HepG2 (cell line): ENCODE results near the gene NAGS. TPM values are rescaled to one million over a fixed set of nuclear protein-coding genes. Genes with fewer than 3 reads are reported as not detected.

Source experiments
- ARNT2 ChIP-seq: sonication (generic); formaldehyde crosslinking; IDR thresholded peaks from 2 replicates; pipeline ENCODE4 v1.8.0; 2022; ENCODE audit warnings: mild to moderate bottlenecking, low read depth, missing genetic modification reagents, moderate library complexity
- BHLHE40 ChIP-seq: IDR thresholded peaks from 2 replicates; pipeline ENCODE4 v1.6.1; 2011; ENCODE audit warnings: low read length, improper control_type of control experiment
- DRAP1 ChIP-seq: IDR thresholded peaks from 2 replicates; pipeline ENCODE4 v1.6.1; 2016; ENCODE audit warnings: missing genetic modification reagents, missing compliant biosample characterization
- EED ChIP-seq: sonication (generic); formaldehyde crosslinking; IDR thresholded peaks from 2 replicates; pipeline ENCODE4 v1.5.0; 2020; ENCODE audit warnings: mild to moderate bottlenecking, missing genetic modification reagents
- KDM2A ChIP-seq: sonication (generic); formaldehyde crosslinking; IDR thresholded peaks from 2 replicates; pipeline ENCODE4 v1.4.0; 2020; ENCODE audit warnings: low read depth, missing genetic modification reagents, borderline replicate concordance
- MAFG ChIP-seq: sonication (generic); formaldehyde crosslinking; IDR thresholded peaks from 2 replicates; pipeline ENCODE4 v1.5.1; 2020; ENCODE audit warnings: mild to moderate bottlenecking, missing genetic modification reagents
- MED8 ChIP-seq: sonication (generic); formaldehyde crosslinking; IDR thresholded peaks from 2 replicates; pipeline ENCODE4 v1.8.1; 2023; ENCODE audit warnings: mild to moderate bottlenecking, missing genetic modification reagents; ENCODE audit not compliant: insufficient replicate concordance
- MXD1 ChIP-seq: sonication (generic); formaldehyde crosslinking; IDR thresholded peaks from 2 replicates; pipeline ENCODE4 v1.4.0; 2020; ENCODE audit warnings: mild to moderate bottlenecking, missing genetic modification reagents
- NR2F1 ChIP-seq, 2 experiments: fragments of 450-650 bp in 1 of 2; formaldehyde crosslinking in 1 of 2; IDR thresholded peaks; 2 replicates each; pipeline versions ENCODE4 v1.5.0 to v1.6.1; 2016 to 2020; ENCODE audit warnings: mild to moderate bottlenecking in 1 of 2, missing compliant biosample characterization in 1 of 2, missing genetic modification reagents in 1 of 2, moderate library complexity in 1 of 2
- NRL ChIP-seq: sonication (generic); formaldehyde crosslinking; IDR thresholded peaks from 2 replicates; pipeline ENCODE4 v1.5.0; 2020; ENCODE audit warnings: missing genetic modification reagents, mild to moderate bottlenecking, moderate library complexity, borderline replicate concordance
- PHF5A ChIP-seq: IDR thresholded peaks from one replicate; pipeline ENCODE4 v1.6.1; 2018; ENCODE audit warnings: low read depth, missing genetic modification reagents; ENCODE audit not compliant: unreplicated experiment
- PREB ChIP-seq: sonication (generic); formaldehyde crosslinking; IDR thresholded peaks from 2 replicates; pipeline ENCODE4 v1.4.0; 2020; ENCODE audit warnings: missing genetic modification reagents
- SMARCE1 ChIP-seq: fragments of 450-650 bp; IDR thresholded peaks from 2 replicates; pipeline ENCODE4 v1.6.1; 2017; ENCODE audit warnings: borderline replicate concordance
- SP140L ChIP-seq: sonication (generic); formaldehyde crosslinking; IDR thresholded peaks from 2 replicates; pipeline ENCODE4 v1.4.0; 2020; ENCODE audit warnings: missing genetic modification reagents, borderline replicate concordance
- USF2 ChIP-seq, 2 experiments: sonication (generic) in 1 of 2; formaldehyde crosslinking in 1 of 2; IDR thresholded peaks; 2 replicates each; pipeline versions ENCODE4 v1.5.1 to v1.6.1; 2011 to 2020; ENCODE audit warnings: borderline replicate concordance in 1 of 2, low read depth in 1 of 2, low read length in 1 of 2, mild to moderate bottlenecking in 1 of 2, missing genetic modification reagents in 1 of 2, moderate library complexity in 1 of 2
- ZNF337 ChIP-seq: sonication (generic); formaldehyde crosslinking; IDR thresholded peaks from 2 replicates; pipeline ENCODE4 v1.5.1; 2020; ENCODE audit warnings: missing genetic modification reagents, low read depth, mild to moderate bottlenecking, borderline replicate concordance
- ZNF546 ChIP-seq: sonication (generic); formaldehyde crosslinking; conservative IDR thresholded peaks from 2 replicates; pipeline ENCODE4 v1.8.1; 2023; ENCODE audit warnings: mild to moderate bottlenecking, missing genetic modification reagents
- ZSCAN9 ChIP-seq: IDR thresholded peaks from 2 replicates; pipeline ENCODE4 v1.6.1; 2016; ENCODE audit warnings: borderline replicate concordance
- polyA plus RNA-seq, 8 experiments: library from polyadenylated mRNA; depleted of rRNA in 3 of 8; stranded (reverse) in 7 of 8; unstranded in 1 of 8; fragments of >200 nt; fragmentation: Illumina TruSeq in 4 of 8; extraction: Trizol in 4 of 8; gene quantifications; 2 replicates each; pipeline versions ENCODE4 v1.2.1 to v1.2.3, GENCODE V29; 2011 to 2016; ENCODE audit warnings: low read depth in 4 of 8, missing spikeins in 1 of 8, mixed read lengths in 1 of 8; ENCODE audit not compliant: insufficient read depth in 1 of 8
- total RNA-seq, 5 experiments: library from RNA; depleted of rRNA; stranded (reverse); fragments of >200 nt; fragmentation: Illumina TruSeq; extraction: Trizol; gene quantifications; 2 replicates each; pipeline ENCODE4 v1.2.3, GENCODE V29; 2016; ENCODE audit warnings: low read depth in 1 of 5
- TF ChIP-seq, protein P1 (sequence below): sonication (generic); formaldehyde crosslinking; IDR thresholded peaks from 2 replicates; pipeline ENCODE4 v1.5.1; 2020; ENCODE audit warnings: mild to moderate bottlenecking, moderate library complexity, missing genetic modification reagents
- TF ChIP-seq, protein P2 (sequence below): sonication (generic); formaldehyde crosslinking; IDR thresholded peaks from 2 replicates; pipeline ENCODE4 v1.9.0; 2021; ENCODE audit warnings: missing genetic modification reagents, mild to moderate bottlenecking, borderline replicate concordance

The NAGS gene
- total and polyA plus RNA-seq, 2 of the 13 experiments (the other 11 are each of a cell fraction or from before 2014, with no cell fraction given): 4.3 to 5.1 TPM

- TF ChIP-seq, protein P1, sequence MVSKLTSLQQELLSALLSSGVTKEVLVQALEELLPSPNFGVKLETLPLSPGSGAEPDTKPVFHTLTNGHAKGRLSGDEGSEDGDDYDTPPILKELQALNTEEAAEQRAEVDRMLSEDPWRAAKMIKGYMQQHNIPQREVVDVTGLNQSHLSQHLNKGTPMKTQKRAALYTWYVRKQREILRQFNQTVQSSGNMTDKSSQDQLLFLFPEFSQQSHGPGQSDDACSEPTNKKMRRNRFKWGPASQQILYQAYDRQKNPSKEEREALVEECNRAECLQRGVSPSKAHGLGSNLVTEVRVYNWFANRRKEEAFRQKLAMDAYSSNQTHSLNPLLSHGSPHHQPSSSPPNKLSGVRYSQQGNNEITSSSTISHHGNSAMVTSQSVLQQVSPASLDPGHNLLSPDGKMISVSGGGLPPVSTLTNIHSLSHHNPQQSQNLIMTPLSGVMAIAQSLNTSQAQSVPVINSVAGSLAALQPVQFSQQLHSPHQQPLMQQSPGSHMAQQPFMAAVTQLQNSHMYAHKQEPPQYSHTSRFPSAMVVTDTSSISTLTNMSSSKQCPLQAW (CRISPR knock-in tag): no peak
- peak; percentile 49; the same call in 1 of the 2 replicates for TF ChIP-seq ZSCAN9 (CRISPR knock-in tag)
- TF ChIP-seq NRL (CRISPR knock-in tag): no peak
- no peak for TF ChIP-seq MXD1
- no peak for TF ChIP-seq USF2 (IDR thresholded peaks at IDR 0.05; ENCODE audit: low read depth, low read length)
- TF ChIP-seq USF2 (CRISPR knock-in tag; IDR thresholded peaks at IDR 0.05; ENCODE audit: borderline replicate concordance): no peak
- TF ChIP-seq PREB (CRISPR knock-in tag): no peak
- TF ChIP-seq SP140L (CRISPR knock-in tag): no peak
- TF ChIP-seq ZNF546 (CRISPR knock-in tag): 0 out of 2 replicates have a peak, but pooled peaks have one; percentile 31
- TF ChIP-seq SMARCE1: no peak
- no peak for TF ChIP-seq PHF5A (CRISPR knock-in tag)
- TF ChIP-seq ZNF337: no peak
- no peak for TF ChIP-seq BHLHE40
- no peak for TF ChIP-seq DRAP1 (CRISPR knock-in tag)
- TF ChIP-seq, protein P2, sequence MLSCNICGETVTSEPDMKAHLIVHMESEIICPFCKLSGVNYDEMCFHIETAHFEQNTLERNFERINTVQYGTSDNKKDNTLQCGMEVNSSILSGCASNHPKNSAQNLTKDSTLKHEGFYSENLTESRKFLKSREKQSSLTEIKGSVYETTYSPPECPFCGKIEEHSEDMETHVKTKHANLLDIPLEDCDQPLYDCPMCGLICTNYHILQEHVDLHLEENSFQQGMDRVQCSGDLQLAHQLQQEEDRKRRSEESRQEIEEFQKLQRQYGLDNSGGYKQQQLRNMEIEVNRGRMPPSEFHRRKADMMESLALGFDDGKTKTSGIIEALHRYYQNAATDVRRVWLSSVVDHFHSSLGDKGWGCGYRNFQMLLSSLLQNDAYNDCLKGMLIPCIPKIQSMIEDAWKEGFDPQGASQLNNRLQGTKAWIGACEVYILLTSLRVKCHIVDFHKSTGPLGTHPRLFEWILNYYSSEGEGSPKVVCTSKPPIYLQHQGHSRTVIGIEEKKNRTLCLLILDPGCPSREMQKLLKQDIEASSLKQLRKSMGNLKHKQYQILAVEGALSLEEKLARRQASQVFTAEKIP (CRISPR knock-in tag): no peak
- TF ChIP-seq EED (CRISPR knock-in tag): no peak
- TF ChIP-seq MED8 (CRISPR knock-in tag): no peak
- no peak for TF ChIP-seq MAFG (CRISPR knock-in tag)
- TF ChIP-seq ARNT2: no peak
- TF ChIP-seq KDM2A (CRISPR knock-in tag): peak; percentile 94
- no peak for TF ChIP-seq NR2F1 (CRISPR knock-in tag; IDR thresholded peaks at IDR 0.05)
These were observed 9.9 kb upstream of the NAGS start (continued) for GRCh38 chr17:43994272-43995149.
